ENCODE measurements around the gene RCE1.
"Not testable (repeated sequence)": the region's sequence is repeated elsewhere in the genome, so short reads cannot be mapped to it uniquely, and the experiment has no call there.

The RCE1 gene

GRCh38 chr11:66842896-66843775 lies at the start of gene RCE1:
TSS of gene RCE1 (plus strand) at chr11:66843441. CDS start at chr11:66843456, 15 bp downstream.
- peak; percentile 75 to 78 for DNase-seq

GRCh38 chr11:66799815-66800214 lies 43.4 kb upstream of the RCE1 start:
- not testable (repeated sequence) for DNase-seq

GRCh38 chr11:66800720-66801428 lies 42.4 kb upstream of the RCE1 start:
- DNase-seq = no peak

GRCh38 chr11:66809592-66809991 lies 33.6 kb upstream of the RCE1 start:
- DNase-seq = no peak

DNA sequence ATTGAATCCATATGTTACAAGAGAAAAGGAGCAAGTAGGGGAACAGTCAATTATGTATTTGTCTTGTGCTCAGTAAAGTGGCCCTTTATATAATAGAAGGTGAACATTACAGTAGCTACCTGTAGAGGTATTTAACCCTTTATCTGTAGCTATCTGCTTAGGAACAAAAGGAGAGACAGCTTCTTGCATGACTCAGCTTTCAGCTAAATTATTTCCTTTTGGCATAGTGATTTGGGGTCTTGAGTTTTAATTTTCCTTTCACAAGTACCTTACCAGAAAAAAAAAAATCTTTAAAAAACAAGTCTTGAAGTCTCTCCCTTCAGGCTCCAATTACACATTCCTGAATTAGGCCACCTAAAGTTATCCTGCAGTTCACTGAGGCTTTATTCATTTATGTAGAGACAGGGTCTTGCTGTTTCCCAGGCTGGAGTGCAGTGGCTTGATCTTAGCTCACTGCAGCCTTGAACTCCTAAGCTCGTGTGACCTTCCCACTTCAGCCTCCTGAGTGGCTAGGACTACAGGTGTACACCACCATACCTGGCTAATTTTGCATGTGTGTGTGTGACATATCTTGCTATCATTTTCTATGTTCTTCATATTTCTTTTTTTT lies 32.6 kb upstream of the RCE1 start:
- DNase-seq = no peak

DNA sequence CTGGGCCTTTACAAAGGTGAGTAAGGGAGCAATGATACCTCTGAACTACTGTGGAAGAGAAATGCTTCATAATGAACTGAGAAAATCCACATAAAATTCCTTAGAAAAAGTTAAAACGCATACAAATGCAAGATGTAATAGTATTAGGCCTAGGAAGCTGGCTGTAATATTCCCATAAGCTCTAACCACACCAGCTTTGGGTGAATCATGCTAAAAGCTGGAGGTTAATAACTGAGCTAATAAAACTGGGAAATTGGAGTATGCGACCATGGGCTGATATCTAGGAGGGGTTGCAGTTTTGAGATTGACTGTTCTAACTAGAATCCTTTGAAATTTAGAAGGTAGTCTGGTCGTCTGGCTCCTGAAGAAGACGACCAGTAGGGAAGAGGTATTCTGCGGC lies 28.6 kb upstream of the RCE1 start:
- no peak for DNase-seq

DNA sequence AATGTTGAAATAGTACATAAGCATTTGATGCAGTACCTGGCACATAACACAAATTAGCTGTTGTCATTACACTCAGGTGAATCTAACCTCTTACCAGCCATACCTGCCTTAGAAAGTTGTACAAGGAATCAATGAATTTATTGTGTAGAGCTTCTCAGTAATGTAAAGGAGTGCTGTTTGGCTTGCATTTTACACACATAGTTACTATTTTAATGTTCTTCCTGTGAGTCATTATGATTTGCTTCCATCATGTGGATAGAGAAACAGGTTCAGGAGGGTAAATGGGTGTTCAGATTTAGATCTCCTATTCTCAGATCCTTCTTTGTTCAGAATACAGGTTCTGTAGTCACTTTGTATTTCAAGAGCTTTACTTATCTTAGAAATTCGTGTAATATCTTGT lies 27.6 kb upstream of the RCE1 start:
- no peak for DNase-seq

- no peak for DNase-seq
Observed at GRCh38 chr11:66818231-66818955, 24.8 kb upstream of the RCE1 start.

- DNase-seq = no peak
Observed at GRCh38 chr11:66820381-66820780, 22.9 kb upstream of the RCE1 start.

DNA sequence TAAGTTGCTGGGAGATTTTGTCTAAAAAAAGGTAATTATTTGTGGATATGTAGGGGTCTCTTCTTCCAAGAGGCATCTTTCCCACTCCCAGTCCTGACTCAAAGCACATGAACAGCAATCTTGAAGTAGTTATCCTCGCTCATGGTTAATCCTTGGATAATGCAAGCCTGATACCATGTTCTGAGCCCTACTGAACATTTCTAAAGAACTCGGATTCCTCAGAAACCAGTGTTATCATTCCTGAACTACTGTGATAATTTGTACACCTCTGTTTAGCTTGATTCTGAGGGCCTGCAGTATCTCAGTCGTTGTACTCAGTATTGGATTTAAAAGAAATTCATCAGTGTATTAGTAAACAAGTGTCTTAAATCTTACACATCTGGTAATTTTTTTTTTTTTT lies 22.3 kb upstream of the RCE1 start:
- no peak for DNase-seq

GRCh38 chr11:66823700-66824099 lies 19.5 kb upstream of the RCE1 start:
- DNase-seq = no peak

DNA sequence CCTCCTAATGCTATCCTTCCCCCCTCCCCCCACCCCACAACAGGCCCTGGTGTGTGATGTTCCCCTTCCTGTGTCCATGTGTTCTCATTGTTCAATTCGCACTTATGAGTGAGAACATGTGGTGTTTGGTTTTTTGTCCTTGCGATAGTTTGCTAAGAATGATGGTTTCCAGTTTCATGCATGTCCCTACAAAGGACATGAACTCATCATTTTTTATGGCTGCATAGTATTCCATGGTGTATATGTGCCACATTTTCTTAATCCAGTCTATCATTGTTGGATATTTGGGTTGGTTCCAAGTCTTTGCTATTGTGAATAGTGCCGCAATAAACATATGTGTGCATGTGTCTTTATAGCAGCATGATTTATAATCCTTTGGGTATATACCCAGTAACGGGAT lies 18.7 kb upstream of the RCE1 start:
- not testable (repeated sequence) for DNase-seq

GRCh38 chr11:66834539-66834845 lies 8.7 kb upstream of the RCE1 start:
- DNase-seq = no peak

GRCh38 chr11:66834943-66835342 lies 8.3 kb upstream of the RCE1 start:
- no peak for DNase-seq

DNA sequence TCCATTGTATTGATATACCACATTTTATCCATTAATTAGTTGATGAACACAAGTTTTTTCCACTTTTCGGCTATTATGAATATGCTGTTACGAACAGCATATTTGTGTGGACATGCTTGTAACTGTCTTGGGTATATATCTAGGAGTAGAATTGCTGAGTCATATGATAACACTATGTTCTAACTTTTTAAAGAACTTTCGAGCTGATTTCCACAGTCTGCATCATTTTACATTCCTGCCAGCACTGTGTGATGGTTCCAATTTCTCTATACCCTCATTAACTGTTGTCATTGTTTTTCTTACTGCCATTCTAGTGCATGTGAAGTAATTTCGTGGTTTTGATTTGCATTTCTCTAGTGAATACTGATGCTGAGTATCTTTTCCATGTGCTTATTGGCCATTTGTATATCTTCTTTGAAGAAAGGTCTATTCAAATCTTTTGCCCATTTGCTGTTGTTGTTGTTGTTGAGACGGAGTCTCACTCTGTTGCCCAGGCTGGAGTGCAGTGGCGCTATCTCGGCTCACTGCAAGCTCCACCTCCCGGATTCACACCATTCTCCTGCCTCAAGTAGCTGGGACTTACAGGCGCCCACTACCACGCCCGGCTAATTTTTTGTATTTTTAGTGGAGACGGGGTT lies 7.4 kb upstream of the RCE1 start:
- DNase-seq = no peak

DNA sequence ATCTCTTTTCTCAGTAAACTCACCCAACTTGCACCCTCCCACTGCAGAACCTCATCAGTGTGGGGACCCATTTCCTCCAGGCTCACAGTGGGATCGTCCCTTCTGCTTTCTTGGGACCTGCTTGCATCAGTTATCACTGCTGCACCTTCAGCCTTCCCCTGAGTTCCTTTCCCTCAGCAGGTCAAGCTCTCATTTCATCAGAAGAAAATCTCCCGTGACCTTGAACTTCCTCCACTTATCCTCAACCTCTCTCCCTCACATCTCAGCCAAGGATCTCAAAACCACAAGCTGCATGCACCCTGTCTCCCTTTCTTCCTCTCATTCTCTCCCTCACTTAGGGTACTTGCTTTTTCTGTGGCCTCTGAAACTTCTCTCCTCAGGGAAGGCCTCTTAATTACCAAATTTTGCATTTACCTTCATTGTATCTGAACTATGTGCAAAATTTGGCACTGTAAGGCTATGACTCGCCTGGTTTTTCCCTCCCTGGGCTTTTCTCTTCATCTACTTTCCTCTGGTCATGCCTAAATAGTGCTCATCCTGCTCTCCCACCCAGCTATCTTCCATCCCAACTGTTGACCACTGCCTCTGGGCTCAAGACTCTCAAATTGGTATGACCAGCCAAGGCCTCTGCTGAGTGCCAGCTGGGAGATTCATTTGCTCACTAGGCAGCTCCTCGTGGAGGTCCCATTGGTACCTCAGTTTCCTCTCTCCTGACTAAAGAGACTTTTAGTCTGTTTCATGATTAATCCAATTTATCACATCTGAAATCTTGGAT lies 2.7 kb upstream of the RCE1 start:
- no peak for DNase-seq

DNA sequence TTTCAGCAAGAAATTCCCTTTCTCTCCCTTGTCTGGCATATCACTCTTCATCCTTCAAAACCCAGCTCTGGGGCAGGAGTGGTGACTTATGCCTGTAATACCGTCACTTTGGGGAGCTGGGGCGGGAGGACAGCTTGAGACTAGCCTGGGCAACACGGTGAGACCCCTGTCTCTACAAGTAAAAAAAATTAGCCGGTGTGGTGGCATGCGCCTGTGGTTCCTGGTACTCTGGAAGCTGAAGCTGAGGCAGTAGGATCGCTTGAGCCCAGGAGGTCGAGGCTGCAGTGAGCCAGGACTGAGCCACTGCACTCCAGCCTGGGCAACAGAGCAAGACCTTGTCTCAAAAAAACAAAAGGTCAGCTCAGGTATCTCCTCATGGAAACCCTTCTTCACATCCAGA lies 1.4 kb upstream of the RCE1 start:
- DNase-seq = no peak

GRCh38 chr11:66842501-66842895 lies 743 bp upstream of the RCE1 start:
- DNase-seq = no peak

DNA sequence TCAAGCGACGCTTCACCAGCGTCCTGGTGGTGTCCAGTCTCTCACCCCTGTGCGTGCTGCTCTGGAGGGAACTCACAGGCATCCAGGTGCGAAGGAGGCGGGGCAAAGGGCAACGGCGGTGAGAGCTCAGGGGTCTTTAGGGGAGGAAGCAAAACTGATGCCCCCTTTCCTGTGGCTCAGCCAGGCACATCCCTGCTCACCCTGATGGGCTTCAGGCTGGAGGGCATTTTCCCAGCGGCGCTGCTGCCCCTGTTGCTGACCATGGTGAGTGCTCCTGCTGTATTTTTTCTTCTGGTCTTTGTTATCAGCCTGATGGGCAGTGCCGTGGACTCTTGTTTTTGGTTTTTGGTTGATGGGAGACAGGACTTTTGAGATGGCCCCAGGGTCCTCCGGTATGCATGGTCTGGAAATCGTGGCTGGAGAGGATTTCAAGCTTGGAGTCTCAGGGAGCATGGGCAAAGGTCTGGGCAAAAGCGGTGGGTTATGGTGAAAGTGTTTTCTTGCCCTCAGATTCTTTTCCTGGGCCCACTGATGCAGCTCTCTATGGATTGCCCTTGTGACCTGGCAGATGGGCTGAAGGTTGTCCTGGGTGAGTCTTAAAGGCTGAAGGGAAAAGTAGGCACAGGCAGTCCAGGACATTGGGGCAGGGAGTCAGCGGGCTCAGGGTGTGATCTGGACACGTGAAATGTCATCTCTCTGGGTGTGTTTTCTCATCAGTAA lies 695 bp downstream of the RCE1 start:
- no peak for DNase-seq

- DNase-seq = no peak
Observed at GRCh38 chr11:66844496-66845142, 1.4 kb downstream of the RCE1 start.
